Medulla oblongata (tissue), 1 donor: Measurements from ENCODE around the gene MIEF2.
A peak's percentile ranks its signal among the peaks of the same experiment; 100 is the strongest.
"Not testable (repeated sequence)": the region's sequence is repeated elsewhere in the genome, so short reads cannot be mapped to it uniquely, and the experiment has no call there.

Experiments used
- DNase-seq: peaks from one replicate; pipeline ENCODE4 v3.0.0-alpha.2; 2015; ENCODE audit errors: extremely low spot score

The MIEF2 gene

GRCh38 chr17:18260332-18261145 is at the start of gene MIEF2:
Gene MIEF2, plus strand, starts transcription at chr17:18260662. Its CDS starts 2,059 bp downstream, at chr17:18262721.
- peak; percentile 97 for DNase-seq

- no peak for DNase-seq
Observed at GRCh38 chr17:18213666-18214270, 46.7 kb upstream of the MIEF2 start.

GRCh38 chr17:18216906-18217305 is 43.6 kb upstream of the MIEF2 start:
- not testable (repeated sequence) for DNase-seq

GRCh38 chr17:18217412-18218015 is 42.9 kb upstream of the MIEF2 start:
- peak; percentile 87 for DNase-seq

GRCh38 chr17:18218756-18219415 is 41.6 kb upstream of the MIEF2 start:
- no peak for DNase-seq

- no peak for DNase-seq
Observed at GRCh38 chr17:18224053-18224386, 36.4 kb upstream of the MIEF2 start.

GRCh38 chr17:18224387-18225120 is 35.9 kb upstream of the MIEF2 start:
- DNase-seq = no peak

- DNase-seq = peak; percentile 97
Observed at GRCh38 chr17:18225121-18225641, 35.3 kb upstream of the MIEF2 start, which contains the start of gene LLGL1. Gene LLGL1, plus strand, starts transcription at chr17:18225635. Its CDS starts 48 bp downstream, at chr17:18225683.

- DNase-seq = no peak
Observed at GRCh38 chr17:18225642-18226283, 34.7 kb upstream of the MIEF2 start.

GRCh38 chr17:18226284-18226945 is 34.0 kb upstream of the MIEF2 start:
- no peak for DNase-seq

- DNase-seq = no peak
Observed at GRCh38 chr17:18227635-18228034, 32.8 kb upstream of the MIEF2 start.

- peak; percentile 36 for DNase-seq
Observed at GRCh38 chr17:18228176-18228682, 32.2 kb upstream of the MIEF2 start.

GRCh38 chr17:18229254-18229653 is 31.2 kb upstream of the MIEF2 start:
- DNase-seq = no peak

- DNase-seq = no peak
Observed at GRCh38 chr17:18229771-18230170, 30.7 kb upstream of the MIEF2 start.

- DNase-seq = peak; percentile 86
Observed at GRCh38 chr17:18230288-18231141, 29.9 kb upstream of the MIEF2 start.

GRCh38 chr17:18231164-18231563 is 29.3 kb upstream of the MIEF2 start:
- peak; percentile 68 for DNase-seq

GRCh38 chr17:18233803-18234518 is 26.5 kb upstream of the MIEF2 start:
- no peak for DNase-seq

- DNase-seq = no peak
Observed at GRCh38 chr17:18234853-18235380, 25.5 kb upstream of the MIEF2 start.
